H1 (cell line): ENCODE data around the gene ZNF521. TPM values are rescaled to one million over a fixed set of nuclear protein-coding genes. Genes with fewer than 3 reads are reported as not detected.

Experiments used
- CTCF ChIA-PET: fragments of 300-600 bp; sonication (Branson Sonifier 250); formaldehyde crosslinking; loops from one replicate; lab custom pipeline; 2021; ENCODE audit not compliant: partially characterized antibody; lab: Charles Lee
- POLR2A ChIA-PET: fragments of 300-600 bp; sonication (Branson Sonifier 250); formaldehyde crosslinking; loops from one replicate; lab custom pipeline; 2021; ENCODE audit warnings: inconsistent platforms; ENCODE audit not compliant: partially characterized antibody; lab: Charles Lee
- DNase-seq, 2 experiments: peaks; one replicate each; pipeline versions ENCODE4 v3.0.0 to v3.0.0-alpha.2; 2010 to 2022; ENCODE audit warnings: low spot score in 2 of 2, low read depth in 1 of 2, mixed read lengths in 1 of 2
- FAIRE-seq: peaks from 2 replicates; lab custom pipeline; 2011; peaks lifted over from hg19 to GRCh38; lab: Jason Lieb, UNC
- H2AFZ ChIP-seq: 2 replicates; pipeline ENCODE4 v1.8.1; 2012; ENCODE audit warnings: low read length, inconsistent platforms
- H2AK5ac ChIP-seq: 2 replicates; pipeline ENCODE4 v1.6.1; 2013; ENCODE audit warnings: low read depth, low read length
- H2BK120ac ChIP-seq: replicated peaks from 2 replicates; pipeline ENCODE3; 2013; ENCODE audit warnings: low read depth, low read length, inconsistent platforms
- H2BK12ac ChIP-seq: 2 replicates; pipeline ENCODE4 v1.6.1; 2013; ENCODE audit warnings: low read depth, low read length
- H2BK15ac ChIP-seq: 2 replicates; pipeline ENCODE4 v1.6.1; 2013; ENCODE audit warnings: low read length
- H2BK20ac ChIP-seq: 2 replicates; pipeline ENCODE4 v1.6.1; 2013; ENCODE audit warnings: low read length
- H2BK5ac ChIP-seq: 2 replicates; pipeline ENCODE4 v1.6.1; 2013; ENCODE audit warnings: low read depth, low read length
- H3K14ac ChIP-seq: 2 replicates; pipeline ENCODE4 v1.6.1; 2013; ENCODE audit warnings: inconsistent platforms; ENCODE audit not compliant: insufficient read length
- H3K18ac ChIP-seq: 2 replicates; pipeline ENCODE4 v1.6.1; 2013; ENCODE audit warnings: low read length; ENCODE audit errors: extremely low read depth
- H3K23ac ChIP-seq: 2 replicates; pipeline ENCODE4 v1.6.1; 2013; ENCODE audit warnings: inconsistent platforms; ENCODE audit not compliant: insufficient read length
- H3K23me2 ChIP-seq: 2 replicates; pipeline ENCODE4 v1.6.1; 2013; ENCODE audit warnings: low read depth, low read length
- H3K27ac ChIP-seq: 2 replicates; pipeline ENCODE4 v1.6.1; 2011; ENCODE audit warnings: low read depth, low read length, inconsistent platforms
- H3K27me3 ChIP-seq, 4 experiments: replicated peaks in 1 of 4; 1 replicate in 1 of 4; 2 replicates in 3 of 4; pipeline versions ENCODE4 v1.6.1 to v1.8.1; 2011 to 2013; ENCODE audit warnings: low read length in 3 of 4, mild to moderate bottlenecking in 3 of 4, inconsistent platforms in 2 of 4, mixed read lengths in 2 of 4, moderate library complexity in 1 of 4; ENCODE audit not compliant: control insufficient read depth in 3 of 4, insufficient read depth in 3 of 4; ENCODE audit errors: extremely low read depth in 1 of 4
- H3K36me3 ChIP-seq, 4 experiments: 2 replicates each; pipeline versions ENCODE4 v1.6.1 to v1.8.1; 2011 to 2013; ENCODE audit warnings: mild to moderate bottlenecking in 4 of 4, low read length in 3 of 4, moderate library complexity in 2 of 4, control low read depth in 1 of 4, inconsistent platforms in 1 of 4; ENCODE audit not compliant: insufficient read depth in 4 of 4, control insufficient read depth in 2 of 4
- H3K4ac ChIP-seq: replicated peaks from 2 replicates; pipeline ENCODE3; 2013; ENCODE audit warnings: low read length, low read depth, mixed read lengths, inconsistent platforms; ENCODE audit not compliant: insufficient read length
- H3K4me1 ChIP-seq, 4 experiments: replicated peaks in 1 of 4; 1 replicate in 1 of 4; 2 replicates in 3 of 4; pipeline versions ENCODE4 v1.6.1 to v1.8.1; 2011 to 2013; ENCODE audit warnings: low read length in 3 of 4, inconsistent platforms in 2 of 4, mixed read lengths in 1 of 4; ENCODE audit not compliant: insufficient read depth in 4 of 4, control insufficient read depth in 3 of 4
- H3K4me2 ChIP-seq, 2 experiments: 2 replicates each; pipeline versions ENCODE4 v1.6.1 to v1.8.1; 2011 to 2013; ENCODE audit warnings: low read depth in 2 of 2, low read length in 2 of 2, control low read depth in 1 of 2, inconsistent platforms in 1 of 2, mild to moderate bottlenecking in 1 of 2; ENCODE audit not compliant: insufficient read depth in 1 of 2
- H3K4me3 ChIP-seq, 4 experiments: fragments of 200-600, 300-600 bp in 1 of 4; sonication (generic), shearing (Covaris generic), sonication (Bioruptor Twin) in 1 of 4; 2 replicates each; pipeline versions ENCODE4 v1.5.1 to v1.8.1; 2011 to 2016; ENCODE audit warnings: low read length in 4 of 4, low read depth in 3 of 4, control low read depth in 2 of 4, inconsistent platforms in 2 of 4, mild to moderate bottlenecking in 2 of 4, mixed read lengths in 1 of 4, moderate library complexity in 1 of 4; ENCODE audit not compliant: insufficient read depth in 2 of 4; ENCODE audit errors: extremely low read depth in 1 of 4
- H3K56ac ChIP-seq: replicated peaks from 2 replicates; pipeline ENCODE3; 2013; ENCODE audit warnings: low read depth, mild to moderate bottlenecking, mixed read lengths, low read length, inconsistent platforms; ENCODE audit not compliant: insufficient read length
- H3K79me1 ChIP-seq: 2 replicates; pipeline ENCODE4 v1.6.1; 2013; ENCODE audit warnings: low read depth, low read length, control low read depth
- H3K79me2 ChIP-seq, 2 experiments: 2 replicates each; pipeline versions ENCODE4 v1.6.1 to v1.8.1; 2012 to 2013; ENCODE audit warnings: low read length in 2 of 2, mild to moderate bottlenecking in 2 of 2, inconsistent platforms in 1 of 2; ENCODE audit not compliant: insufficient read depth in 2 of 2, control insufficient read depth in 1 of 2
- H3K9ac ChIP-seq, 4 experiments: replicated peaks in 1 of 4; 1 replicate in 1 of 4; 2 replicates in 3 of 4; pipeline versions ENCODE4 v1.6.1 to v1.8.1; 2011 to 2013; ENCODE audit warnings: low read depth in 3 of 4, low read length in 3 of 4, control low read depth in 2 of 4, mild to moderate bottlenecking in 2 of 4, moderate library complexity in 2 of 4, inconsistent platforms in 1 of 4; ENCODE audit errors: extremely low read depth in 1 of 4
- H3K9me3 ChIP-seq, 2 experiments: 2 replicates each; pipeline versions ENCODE4 v1.6.1 to v1.8.1; 2012 to 2013; ENCODE audit warnings: mild to moderate bottlenecking in 2 of 2, moderate library complexity in 2 of 2, control low read depth in 1 of 2, inconsistent platforms in 1 of 2, low read depth in 1 of 2, low read length in 1 of 2, mixed read lengths in 1 of 2; ENCODE audit not compliant: insufficient read depth in 2 of 2
- H4K20me1 ChIP-seq, 2 experiments: replicated peaks in 1 of 2; 2 replicates each; pipeline versions ENCODE3 to v1.8.1; 2011 to 2013; ENCODE audit warnings: inconsistent platforms in 2 of 2, low read length in 2 of 2, mild to moderate bottlenecking in 1 of 2; ENCODE audit not compliant: insufficient read depth in 2 of 2, control insufficient read depth in 1 of 2
- H4K5ac ChIP-seq: 2 replicates; pipeline ENCODE4 v1.6.1; 2013; ENCODE audit warnings: low read length, low read depth, mixed read lengths, inconsistent platforms; ENCODE audit not compliant: insufficient read length
- H4K8ac ChIP-seq: 2 replicates; pipeline ENCODE4 v1.8.0; 2013; ENCODE audit warnings: mild to moderate bottlenecking, moderate library complexity, low read length, inconsistent platforms; ENCODE audit not compliant: insufficient read depth; ENCODE audit errors: extremely low read depth
- H4K91ac ChIP-seq: replicated peaks from 2 replicates; pipeline ENCODE3; 2013; ENCODE audit warnings: low read length, mixed read lengths, inconsistent platforms; ENCODE audit not compliant: insufficient read length
- BACH1 ChIP-seq: IDR thresholded peaks from 2 replicates; pipeline ENCODE4 v1.6.1; 2012; ENCODE audit warnings: low read length, improper control_type of control experiment
- EP300 ChIP-seq, 2 experiments: IDR thresholded peaks; 1 replicate in 1 of 2; 2 replicates in 1 of 2; pipeline ENCODE4 v1.6.1; 2011 to 2012; ENCODE audit warnings: low read depth in 2 of 2, low read length in 2 of 2, mild to moderate bottlenecking in 2 of 2, borderline replicate concordance in 1 of 2, inconsistent platforms in 1 of 2, moderate library complexity in 1 of 2
- RBBP5 ChIP-seq: IDR thresholded peaks from 2 replicates; pipeline ENCODE4 v1.7.1; 2012; ENCODE audit warnings: low read depth, mild to moderate bottlenecking, inconsistent platforms, low read length, moderate library complexity, borderline replicate concordance
- YY1 ChIP-seq: IDR thresholded peaks from 2 replicates; pipeline ENCODE4 v1.6.1; 2011; ENCODE audit warnings: low read depth, mild to moderate bottlenecking, low read length
- ZNF274 ChIP-seq: IDR thresholded peaks from 2 replicates; pipeline ENCODE4 v1.7.0; 2012; ENCODE audit warnings: low read length, borderline replicate concordance; ENCODE audit errors: extremely low read depth
- WGBS, 2 experiments: shearing (Covaris generic) in 1 of 2; methylation state at CpG; one replicate each; pipeline versions ENCODE4 v1.1.6 to v1.1.7; 2013 to 2015; ENCODE audit warnings: low lambda C conversion rate in 2 of 2, mixed read lengths in 2 of 2, inconsistent platforms in 1 of 2, low coverage in 1 of 2, missing lambda C conversion rate in 1 of 2; ENCODE audit not compliant: insufficient replicate concordance in 2 of 2, insufficient coverage in 1 of 2, insufficient read length in 1 of 2; ENCODE audit errors: extremely low coverage in 1 of 2, missing lambda C conversion rate in 1 of 2; 5-methylcytosine and 5-hydroxymethylcytosine counted together
- polyA plus RNA-seq, 7 experiments: library from polyadenylated mRNA; depleted of rRNA in 3 of 7; stranded (reverse) in 5 of 7; unstranded in 2 of 7; fragments of >200 nt in 5 of 7; fragments of 200-250 nt in 2 of 7; gene quantifications; 1 replicate in 5 of 7; 2 replicates in 1 of 7; 4 replicates in 1 of 7; pipeline versions ENCODE4 v1.2.1 to v1.2.3, GENCODE V29; 2011 to 2013; ENCODE audit warnings: missing spikeins in 2 of 7, mixed read lengths in 2 of 7
- total RNA-seq: library from RNA; stranded (reverse); fragmentation: NEBNext Ultra II Directional; extraction: Animal tissue kit (Norgen Biotek cat#: 25700); gene quantifications from 2 replicates; pipeline ENCODE4 v1.2.1, GENCODE V29; 2021

ZNF521 gene
- total and polyA plus RNA-seq, 2 of the 8 experiments (the other 6 are each of a cell fraction or from before 2014, with no cell fraction given): 9.5 to 15.8 TPM

DNA sequence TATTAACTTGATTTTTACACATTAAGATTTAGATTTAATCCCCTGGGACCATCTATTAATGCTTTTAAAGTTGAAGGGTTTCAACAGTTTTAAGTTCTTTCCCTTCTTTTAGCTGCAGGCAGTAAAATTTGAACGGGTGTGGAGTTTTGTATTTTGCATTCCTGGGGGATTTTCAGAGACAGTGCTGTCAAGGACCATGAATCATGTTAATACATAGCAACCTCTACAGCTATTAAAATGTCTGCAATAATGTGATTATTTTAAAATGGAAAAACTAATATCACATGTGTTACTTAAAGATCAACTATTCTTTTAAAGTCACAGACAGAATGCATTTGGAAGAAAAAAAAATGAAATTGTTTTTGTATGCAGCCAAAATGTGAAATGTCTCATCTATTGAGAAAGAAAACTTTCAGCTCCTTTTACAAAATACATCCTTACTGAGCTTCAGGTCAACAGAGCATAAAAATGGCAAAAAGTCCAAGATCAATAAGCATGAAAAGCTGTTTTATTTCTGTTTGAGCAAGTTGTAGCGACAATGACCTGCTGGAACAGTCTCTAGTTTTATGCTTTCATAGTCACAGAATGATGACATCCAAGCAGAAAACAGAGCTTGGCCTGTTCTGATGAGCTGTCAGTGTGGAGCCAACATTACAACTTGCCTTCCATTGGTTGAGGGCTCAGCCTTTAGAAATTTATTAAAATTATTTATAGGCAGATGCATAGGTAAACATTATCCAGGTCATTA, 21.6 kb upstream of the ZNF521 start:
- Histone ChIP-seq H3K56ac (no peak overlapping the region), H3K79me2 (no peaks in the 10 kb centered on the region), H3K4me1 (no peaks in the 10 kb centered on the region), H3K4me3 (no peak overlapping the region), H2AFZ (no peak overlapping the region), H3K27me3 (no peaks in the 10 kb centered on the region), H3K27ac (no peak overlapping the region), H2BK12ac (no peak overlapping the region), H3K23me2 (no peaks in the 10 kb centered on the region), H4K20me1 (no peaks in the 10 kb centered on the region), H4K91ac (no peak overlapping the region), H3K18ac (no peak overlapping the region), H3K36me3 (no peaks in the 10 kb centered on the region), H3K23ac (no peak overlapping the region), H2BK15ac (no peak overlapping the region), H3K4ac (no peak overlapping the region), H3K4me2 (no peak overlapping the region), H3K9me3 (no peaks in the 10 kb centered on the region), H2AK5ac (no peak overlapping the region), H3K79me1 (no peaks in the 10 kb centered on the region), H2BK5ac (no peak overlapping the region), H4K5ac (no peak overlapping the region), H3K9ac (no peak overlapping the region), H2BK20ac (no peak overlapping the region), H4K8ac (no peak overlapping the region), H3K14ac (no peak overlapping the region), H2BK120ac (no peak overlapping the region)
- FAIRE-seq: no peak
- ChIA-PET POLR2A (interaction anchor here (0.7 kb wide), 1 partner anchor 83 kb away, joined by 3 read pairs; no protein-coding TSS in a partner anchor), CTCF (interaction anchor here (0.6 kb wide), 1 partner anchor 522 kb away, joined by 3 read pairs; no protein-coding TSS in a partner anchor)
- TF ChIP-seq ZNF274 (no peak), EP300 (IDR thresholded peaks at IDR 0.05; ENCODE audit: borderline replicate concordance in 1 of 2, low read depth in 2 of 2, low read length in 2 of 2) (no peak), RBBP5 (no peak), BACH1 (no peak), YY1 (no peak)
- 92% methylated on average over 2 of the region's 2 CpGs; no CpG with 5 or more reads in 1 of the 2 experiments for WGBS, 2 experiments
- no peak for DNase-seq
